ENCODE measurements around the gene HDDC2. TPM values are rescaled to one million over a fixed set of nuclear protein-coding genes. Genes with fewer than 3 reads are reported as not detected.

HDDC2 gene, protein sequence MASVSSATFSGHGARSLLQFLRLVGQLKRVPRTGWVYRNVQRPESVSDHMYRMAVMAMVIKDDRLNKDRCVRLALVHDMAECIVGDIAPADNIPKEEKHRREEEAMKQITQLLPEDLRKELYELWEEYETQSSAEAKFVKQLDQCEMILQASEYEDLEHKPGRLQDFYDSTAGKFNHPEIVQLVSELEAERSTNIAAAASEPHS
- 10 to 100 TPM; 47.3 to 50.0 TPM for total RNA-seq

DNA sequence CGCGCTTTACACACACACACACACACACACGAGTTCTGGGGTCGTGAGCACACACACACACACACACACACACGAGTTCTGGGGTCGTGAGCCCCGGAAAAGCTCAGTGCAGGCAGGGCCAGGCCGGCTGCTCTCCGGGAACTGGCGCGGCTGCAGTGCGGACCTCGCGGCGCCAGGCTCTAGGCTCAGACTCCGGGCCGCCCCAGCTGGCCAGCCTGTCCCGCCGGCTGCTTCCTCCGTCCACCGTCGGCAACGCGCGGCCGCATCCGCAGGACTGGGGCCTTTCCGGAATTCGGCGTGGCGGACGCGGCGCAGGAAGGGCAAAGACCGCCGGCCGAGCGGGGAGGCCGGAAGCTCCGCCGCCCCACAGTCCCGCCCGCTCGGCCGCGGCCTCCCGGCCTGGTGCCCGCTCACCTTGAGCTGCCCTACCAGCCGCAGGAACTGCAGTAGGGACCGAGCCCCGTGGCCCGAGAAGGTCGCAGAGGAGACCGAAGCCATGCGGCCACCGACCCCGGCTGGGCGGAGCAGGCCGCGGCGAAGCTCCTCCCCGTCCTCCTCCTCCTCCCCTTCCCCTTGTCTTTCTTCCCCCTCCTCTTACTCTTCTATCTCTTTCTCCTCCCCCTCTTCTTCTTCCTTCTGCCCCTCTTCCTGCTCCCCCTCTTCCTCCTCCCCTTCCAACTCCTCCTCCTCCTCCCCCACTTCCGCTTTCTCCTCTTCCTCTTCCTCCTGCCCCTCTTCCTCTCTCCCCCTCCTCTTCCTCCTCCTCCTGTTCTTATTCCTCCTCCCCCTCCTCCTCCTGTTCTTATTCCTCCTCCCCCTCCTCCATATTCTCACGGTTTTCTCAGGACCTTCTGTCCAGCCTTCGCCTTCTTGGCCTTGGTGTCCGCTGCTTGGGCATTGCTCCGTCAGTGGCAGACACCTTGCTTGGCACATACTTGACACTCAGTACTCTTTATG, at the start of gene HDDC2:
Gene HDDC2 (minus strand): TSS at position 533 of the 957 bp plus-strand sequence. CDS start 35 bp downstream, at position 498.
- peak within 1 kb of the TSS; percentile 84 for H3K27ac Mint-ChIP-seq
- H3K9me3 Mint-ChIP-seq: no peaks in the 10 kb centered on the region
- DNase-seq: peak; percentile 60
- H3K4me3 Mint-ChIP-seq: peak within 1 kb of the TSS; percentile 81
- H3K4me1 Mint-ChIP-seq: peaks cover 41% of the 10 kb centered on the region
- peaks cover 20% of the 10 kb centered on the region for H3K27me3 Mint-ChIP-seq
- H3K36me3 Mint-ChIP-seq (ENCODE audit: low read depth): peaks cover 32% of the 10 kb centered on the region
- POLR2A ChIA-PET: interaction anchor here (0.6 to 2.9 kb wide), 12 partner anchors 9 to 685 kb away, joined by 3 to 15 read pairs (median 4); partner anchors contain the start of genes NCOA7 and TRMT11
- CTCF ChIA-PET: interaction anchor here (0.6 to 1.8 kb wide), 7 partner anchors 9 to 673 kb away, joined by 3 to 6 read pairs (median 5); partner anchors contain the start of genes HINT3 and TPD52L1

DNA sequence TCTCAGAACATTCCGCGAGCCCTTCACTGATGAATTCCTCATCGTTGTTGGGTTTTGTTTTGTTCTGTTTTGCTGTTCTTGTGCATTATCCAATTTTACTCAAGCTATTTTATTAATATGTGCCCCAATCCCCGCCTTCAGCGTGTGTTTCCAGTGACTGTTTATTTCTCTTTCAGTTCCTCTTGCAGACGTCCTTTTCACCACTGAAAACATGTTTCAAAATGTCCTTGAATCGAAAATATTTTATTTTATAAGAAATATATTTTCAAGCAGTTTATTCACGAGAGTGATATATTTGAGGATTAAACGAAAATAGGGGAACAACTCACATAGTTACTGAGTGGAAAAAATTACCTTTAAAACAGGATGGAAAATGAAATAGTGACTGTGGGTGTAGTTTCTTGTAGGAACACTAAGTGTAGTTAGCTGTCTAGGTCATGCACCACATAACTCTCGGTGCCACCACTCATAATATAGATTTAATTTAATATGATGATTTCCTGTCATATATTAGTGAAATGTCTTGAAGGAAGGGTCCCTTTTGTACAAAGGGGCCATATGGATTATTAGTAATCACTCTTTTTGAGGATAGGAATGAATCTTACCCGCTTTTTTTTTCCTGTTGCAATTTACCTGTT, 45.3 kb upstream of the HDDC2 start:
- no peaks in the 10 kb centered on the region for H3K9me3 Mint-ChIP-seq
- no peaks in the 10 kb centered on the region for H3K36me3 Mint-ChIP-seq (ENCODE audit: low read depth)
- H3K4me1 Mint-ChIP-seq: no peaks in the 10 kb centered on the region
- POLR2A ChIA-PET: no interaction called here
- no peak overlapping the region for H3K4me3 Mint-ChIP-seq
- peaks cover 5% of the 10 kb centered on the region for H3K27me3 Mint-ChIP-seq
- H3K27ac Mint-ChIP-seq: no peak overlapping the region
- no peak for DNase-seq
- CTCF ChIA-PET: interaction anchor here (0.5 kb wide), 1 partner anchor 484 kb away, joined by 5 read pairs; no protein-coding TSS in a partner anchor

DNA sequence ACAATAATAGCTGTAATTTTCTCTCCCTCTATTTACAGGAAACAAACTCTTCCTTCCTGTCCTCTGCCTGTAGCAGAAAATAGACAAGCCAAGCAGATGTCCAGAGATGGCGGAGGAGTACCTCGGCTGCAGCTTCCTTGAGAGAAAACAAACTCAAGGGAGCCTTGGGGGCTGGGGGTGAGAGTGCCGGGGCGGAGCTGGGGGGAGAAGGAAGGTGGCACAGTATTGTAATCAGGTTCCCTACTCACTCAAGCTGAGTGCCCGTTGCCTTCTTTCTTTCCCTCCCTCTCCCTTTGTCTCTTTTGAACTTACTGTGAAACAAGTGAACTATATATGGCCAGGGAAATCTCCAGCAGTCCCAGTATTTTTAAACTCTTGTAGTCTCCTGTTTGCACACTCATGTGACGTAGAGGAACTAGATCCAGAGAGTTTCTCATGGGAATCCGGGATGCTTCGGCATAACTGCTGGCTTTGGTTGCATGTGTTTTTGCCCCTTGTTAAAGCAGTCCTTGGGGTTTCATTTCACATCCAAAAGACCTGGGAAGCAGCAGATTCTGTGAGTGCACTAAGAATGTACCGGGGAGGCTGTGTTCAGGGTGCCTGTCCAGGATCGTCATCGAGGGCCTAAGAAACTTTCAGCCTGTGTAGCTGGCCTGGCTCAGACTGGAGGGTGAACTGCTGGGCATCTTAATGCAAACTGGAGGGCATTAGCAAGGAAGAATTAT, 44.6 kb upstream of the HDDC2 start:
- Mint-ChIP-seq H3K36me3 (ENCODE audit: low read depth) (no peaks in the 10 kb centered on the region), H3K9me3 (no peaks in the 10 kb centered on the region), H3K4me1 (no peaks in the 10 kb centered on the region), H3K27ac (no peak overlapping the region), H3K27me3 (peaks cover 4% of the 10 kb centered on the region), H3K4me3 (no peak overlapping the region)
- POLR2A ChIA-PET: no interaction called here
- CTCF ChIA-PET: interaction anchor here (0.5 kb wide), 1 partner anchor 485 kb away, joined by 5 read pairs; no protein-coding TSS in a partner anchor
- no peak for DNase-seq

DNA sequence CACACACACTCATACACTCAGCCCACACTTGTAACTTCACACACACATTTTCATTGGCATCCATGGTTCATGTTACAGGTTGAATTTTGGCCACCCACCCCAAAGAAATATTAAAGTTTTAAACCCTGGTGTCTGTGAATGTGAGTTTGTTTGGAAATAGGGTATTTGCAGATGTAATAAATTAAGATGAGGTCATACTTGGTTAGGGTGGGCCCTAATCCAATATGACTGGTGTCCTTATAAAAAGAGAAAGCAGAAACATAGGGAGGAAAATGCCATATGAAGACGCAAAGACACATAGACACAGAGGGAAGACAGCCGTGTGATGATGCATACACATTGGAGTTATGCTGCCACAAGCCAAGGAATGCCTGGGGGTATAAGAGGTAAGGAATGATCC, 39.7 kb upstream of the HDDC2 start:
- ChIA-PET CTCF (no interaction called here), POLR2A (no interaction called here)
- Mint-ChIP-seq H3K4me3 (no peak overlapping the region), H3K27me3 (peaks cover 5% of the 10 kb centered on the region), H3K9me3 (no peaks in the 10 kb centered on the region), H3K36me3 (ENCODE audit: low read depth) (no peaks in the 10 kb centered on the region), H3K4me1 (no peaks in the 10 kb centered on the region), H3K27ac (no peak overlapping the region)
- no peak for DNase-seq

DNA sequence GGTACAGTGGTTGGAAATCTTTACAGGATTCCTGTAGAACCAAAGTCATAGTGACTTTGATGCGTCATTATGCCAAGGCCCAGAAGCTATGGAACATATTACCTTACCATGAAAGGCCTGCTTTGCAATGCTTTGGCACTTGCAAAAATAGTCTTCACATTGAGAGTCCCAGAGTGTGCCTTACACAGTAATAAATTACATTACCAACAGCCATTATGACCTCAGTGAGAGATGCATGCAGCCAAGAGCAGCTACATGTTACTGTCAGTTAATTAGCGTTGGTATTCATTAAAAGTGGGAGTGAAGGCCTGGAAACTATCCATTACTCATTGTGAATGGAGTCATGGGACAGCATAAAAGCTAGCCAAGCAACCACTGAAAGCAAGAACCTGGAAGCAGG, 39.2 kb upstream of the HDDC2 start:
- Mint-ChIP-seq H3K4me3 (no peak overlapping the region), H3K27ac (no peak overlapping the region), H3K36me3 (ENCODE audit: low read depth) (no peaks in the 10 kb centered on the region), H3K9me3 (no peaks in the 10 kb centered on the region), H3K27me3 (peaks cover 5% of the 10 kb centered on the region), H3K4me1 (no peaks in the 10 kb centered on the region)
- ChIA-PET POLR2A (no interaction called here), CTCF (no interaction called here)
- DNase-seq: no peak

DNA sequence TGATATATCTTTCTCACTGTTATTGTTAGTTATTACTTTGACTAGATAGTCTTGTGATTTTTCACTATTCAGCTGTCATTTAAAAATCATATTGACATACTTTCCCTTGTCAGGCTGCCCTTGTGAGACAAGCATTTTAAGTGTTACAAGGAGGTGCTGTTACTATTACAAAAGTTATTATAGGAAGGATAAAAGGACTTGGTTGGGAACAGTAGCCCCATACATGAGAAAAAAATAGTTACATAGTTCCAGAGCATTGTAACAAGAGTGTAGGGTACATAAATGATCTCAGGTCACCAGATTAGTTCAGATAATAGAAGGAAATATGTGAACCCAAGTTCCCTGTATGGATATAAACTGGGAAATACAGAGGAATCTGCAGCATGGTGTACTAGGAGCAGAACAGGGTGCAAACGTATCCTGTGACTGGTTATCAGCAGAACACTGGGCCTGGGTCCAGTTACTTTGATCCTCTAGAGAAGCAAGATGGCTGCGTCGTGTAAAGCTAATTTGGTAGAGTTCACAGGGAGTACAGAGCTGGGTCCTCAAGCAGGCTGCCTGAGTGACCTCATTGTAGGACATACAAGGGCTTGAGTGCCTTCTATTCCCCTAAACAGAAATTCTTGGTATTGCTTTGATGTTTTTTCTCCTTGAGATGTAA, 38.5 kb upstream of the HDDC2 start:
- POLR2A ChIA-PET: no interaction called here

DNA sequence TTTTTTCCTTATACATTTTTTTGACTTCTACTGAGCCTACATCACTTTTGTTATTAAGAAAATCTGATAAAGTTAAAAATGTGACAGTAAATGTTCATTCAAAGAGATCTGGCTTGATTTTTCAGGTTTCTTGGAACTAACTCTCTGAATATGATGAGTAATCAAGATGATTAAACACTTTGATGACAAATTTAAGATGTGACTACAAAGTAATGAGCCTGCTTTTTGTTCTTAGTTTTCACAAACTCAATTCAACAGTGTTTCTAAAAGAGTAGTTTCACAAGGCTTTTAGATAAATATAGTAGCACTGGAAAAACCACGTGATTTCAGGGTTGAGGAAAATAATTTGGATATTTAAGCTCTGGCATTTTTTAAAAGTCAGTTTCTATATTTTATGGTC, 37.9 kb upstream of the HDDC2 start:
- Mint-ChIP-seq H3K4me3 (no peak overlapping the region), H3K27ac (no peak overlapping the region), H3K4me1 (no peaks in the 10 kb centered on the region), H3K9me3 (no peaks in the 10 kb centered on the region), H3K36me3 (ENCODE audit: low read depth) (no peaks in the 10 kb centered on the region), H3K27me3 (peaks cover 10% of the 10 kb centered on the region)
- DNase-seq: no peak
- ChIA-PET POLR2A (no interaction called here), CTCF (no interaction called here)

More for the DNA sequence above, 38.5 kb upstream of the HDDC2 start:
- CTCF ChIA-PET: no interaction called here
- H3K36me3 Mint-ChIP-seq (ENCODE audit: low read depth): no peaks in the 10 kb centered on the region
- no peaks in the 10 kb centered on the region for H3K9me3 Mint-ChIP-seq
- no peaks in the 10 kb centered on the region for H3K4me1 Mint-ChIP-seq
- H3K27ac Mint-ChIP-seq: no peak overlapping the region
- H3K27me3 Mint-ChIP-seq: peaks cover 10% of the 10 kb centered on the region
- H3K4me3 Mint-ChIP-seq: no peak overlapping the region
- DNase-seq: no peak

DNA sequence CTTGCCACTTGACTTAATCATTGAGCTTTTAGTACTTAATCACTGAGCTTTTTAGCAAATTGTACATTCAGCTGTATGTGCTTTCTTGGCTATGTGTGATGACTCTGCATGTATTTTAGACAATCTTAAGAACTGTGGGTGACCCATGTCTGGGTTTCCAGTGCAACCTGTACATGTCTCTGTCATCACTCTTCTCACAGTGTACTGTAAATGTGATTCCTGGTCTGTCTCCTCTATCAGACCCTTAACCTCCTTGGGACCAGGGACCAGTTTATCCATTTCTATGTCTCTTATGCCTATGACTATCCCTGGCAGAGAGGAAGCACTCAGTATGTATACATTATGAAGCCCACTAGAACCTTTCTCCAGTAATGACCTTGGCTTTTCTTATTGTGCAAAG, 36.6 kb upstream of the HDDC2 start:
- ChIA-PET POLR2A (no interaction called here), CTCF (no interaction called here)
- Mint-ChIP-seq H3K27me3 (peaks cover 14% of the 10 kb centered on the region), H3K4me3 (no peak overlapping the region), H3K36me3 (ENCODE audit: low read depth) (no peaks in the 10 kb centered on the region), H3K9me3 (no peaks in the 10 kb centered on the region), H3K4me1 (no peaks in the 10 kb centered on the region), H3K27ac (no peak overlapping the region)
- DNase-seq: no peak

DNA sequence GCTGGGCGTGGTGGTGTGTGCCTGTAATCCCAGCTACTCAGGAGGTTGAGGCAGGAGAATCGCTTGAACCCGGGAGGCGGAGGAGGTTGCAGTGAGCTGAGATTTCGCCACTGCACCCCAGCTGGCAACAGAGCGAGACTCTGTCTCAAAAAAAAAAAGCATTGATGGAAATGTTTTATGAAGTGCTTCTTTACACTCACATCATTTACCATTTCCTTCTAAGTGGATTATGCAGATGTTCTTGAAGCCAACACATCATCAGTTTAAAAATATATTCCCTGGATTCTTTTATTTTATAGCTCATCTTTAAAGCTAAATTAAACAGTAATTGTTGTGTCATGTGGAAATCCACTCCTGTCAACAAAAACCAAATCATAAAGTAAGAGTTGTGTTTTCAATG, 35.9 kb upstream of the HDDC2 start:
- peaks cover 19% of the 10 kb centered on the region for H3K27me3 Mint-ChIP-seq
- H3K27ac Mint-ChIP-seq: no peak overlapping the region
- H3K4me3 Mint-ChIP-seq: no peak overlapping the region
- H3K9me3 Mint-ChIP-seq: no peaks in the 10 kb centered on the region
- CTCF ChIA-PET: no interaction called here
- DNase-seq: no peak
- no peaks in the 10 kb centered on the region for H3K36me3 Mint-ChIP-seq (ENCODE audit: low read depth)
- no peaks in the 10 kb centered on the region for H3K4me1 Mint-ChIP-seq
- POLR2A ChIA-PET: no interaction called here

DNA sequence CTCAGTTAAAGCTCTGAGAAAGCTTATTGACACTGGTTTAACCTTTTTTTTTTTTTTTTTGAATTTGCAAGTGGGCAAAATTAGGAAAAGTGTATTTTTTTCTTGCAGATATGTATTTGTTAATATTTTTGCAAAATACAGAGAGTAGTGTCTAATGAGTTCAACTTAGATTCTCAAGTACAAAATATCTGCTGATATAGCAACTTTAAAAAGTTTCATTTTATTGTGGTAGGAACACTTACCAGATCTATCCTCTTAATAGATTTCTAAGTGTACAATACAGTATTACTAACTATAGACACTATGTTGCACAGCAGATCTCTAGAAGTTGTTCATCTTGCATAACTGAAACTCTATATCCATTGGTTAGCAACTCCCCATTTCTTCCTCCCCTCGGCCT, 30.9 kb upstream of the HDDC2 start:
- CTCF ChIA-PET: interaction anchor here (0.7 to 0.9 kb wide), 2 partner anchors 10 to 68 kb away, joined by 3 read pairs; no protein-coding TSS in a partner anchor
- H3K36me3 Mint-ChIP-seq (ENCODE audit: low read depth): no peaks in the 10 kb centered on the region

DNA sequence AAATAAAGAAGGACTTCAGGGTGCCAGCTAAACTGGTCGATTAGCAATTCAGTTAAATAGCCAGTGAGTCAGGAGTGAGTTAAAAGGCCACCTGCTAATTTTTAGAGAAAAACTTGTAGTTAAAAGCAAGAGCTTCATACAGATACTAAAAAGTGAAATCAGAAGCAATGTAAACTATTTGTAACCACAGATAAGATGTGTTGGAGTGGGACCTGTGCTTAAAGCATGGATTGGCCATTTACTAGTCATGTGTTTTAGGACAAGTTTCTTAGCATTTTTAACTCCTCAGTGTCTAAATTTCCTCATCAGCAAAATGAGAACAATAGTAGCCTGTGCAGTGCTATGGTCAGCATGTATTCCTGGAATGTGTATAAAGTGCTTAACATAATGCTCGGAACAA, 23.8 kb upstream of the HDDC2 start:
- no peak overlapping the region for H3K4me3 Mint-ChIP-seq
- CTCF ChIA-PET: no interaction called here
- no peaks in the 10 kb centered on the region for H3K4me1 Mint-ChIP-seq

More for the DNA sequence above, 30.9 kb upstream of the HDDC2 start:
- no peak for DNase-seq
- Mint-ChIP-seq H3K27me3 (peaks cover 41% of the 10 kb centered on the region), H3K4me1 (no peaks in the 10 kb centered on the region), H3K27ac (no peak overlapping the region), H3K9me3 (no peaks in the 10 kb centered on the region), H3K4me3 (no peak overlapping the region)
- POLR2A ChIA-PET: interaction anchor here (0.6 kb wide), 1 partner anchor 47 kb away, joined by 3 read pairs; no protein-coding TSS in a partner anchor

DNA sequence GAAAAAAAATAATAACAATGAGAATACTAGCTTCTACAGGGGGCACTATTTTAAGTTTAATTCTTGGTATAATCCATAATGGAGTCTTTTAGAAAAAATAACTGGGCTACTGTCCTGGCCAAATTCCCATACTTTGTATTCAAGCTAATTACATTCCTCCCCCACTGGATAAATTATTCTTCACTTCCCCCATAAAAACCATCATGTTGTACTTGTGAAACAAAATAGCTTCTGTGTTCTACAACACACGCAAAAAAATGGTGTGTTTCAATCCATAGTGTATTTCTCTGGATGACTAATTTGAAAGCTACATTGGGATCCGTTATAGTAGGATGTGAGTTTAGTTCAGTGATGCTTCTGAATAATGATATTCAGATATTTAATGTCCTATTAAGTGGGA, 21.6 kb upstream of the HDDC2 start:
- no peak overlapping the region for H3K4me3 Mint-ChIP-seq
- peaks cover 15% of the 10 kb centered on the region for H3K27me3 Mint-ChIP-seq
- DNase-seq: no peak
- no peaks in the 10 kb centered on the region for H3K9me3 Mint-ChIP-seq
- no peaks in the 10 kb centered on the region for H3K4me1 Mint-ChIP-seq
- no peak overlapping the region for H3K27ac Mint-ChIP-seq
- H3K36me3 Mint-ChIP-seq (ENCODE audit: low read depth): no peaks in the 10 kb centered on the region
- ChIA-PET CTCF (interaction anchor here (0.8 to 1.6 kb wide), 3 partner anchors 9 to 13 kb away, joined by 3 to 8 read pairs (median 4); no protein-coding TSS in a partner anchor), POLR2A (interaction anchor here (0.9 kb wide), 1 partner anchor 22 kb away, joined by 3 read pairs; the partner anchor contains the start of gene HDDC2)

More for the DNA sequence above, 23.8 kb upstream of the HDDC2 start:
- DNase-seq: no peak
- no peaks in the 10 kb centered on the region for H3K36me3 Mint-ChIP-seq (ENCODE audit: low read depth)
- peaks cover 29% of the 10 kb centered on the region for H3K27me3 Mint-ChIP-seq
- POLR2A ChIA-PET: no interaction called here
- H3K27ac Mint-ChIP-seq: no peak overlapping the region
- no peaks in the 10 kb centered on the region for H3K9me3 Mint-ChIP-seq
